ENCODE measurements around the gene RNF40.

DNA sequence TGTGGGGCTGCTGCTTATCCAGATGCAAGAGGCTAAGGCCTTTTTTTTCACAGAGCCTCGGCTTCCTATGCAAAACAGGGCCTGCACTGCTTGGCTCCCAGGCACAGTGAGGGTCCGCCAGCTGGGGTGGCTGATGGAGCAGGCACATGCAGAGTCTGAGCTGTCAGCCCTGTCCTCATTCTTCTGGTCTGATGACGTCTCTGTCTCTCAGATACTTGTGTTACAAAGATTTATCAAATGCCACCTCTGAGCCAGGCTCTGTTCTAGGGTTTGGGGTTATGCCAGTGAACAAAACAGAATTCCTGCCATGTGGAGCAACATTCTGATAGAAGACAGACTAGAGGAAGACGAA, 4.8 kb downstream of the RNF40 start:
- TF ChIP-seq, protein P1, sequence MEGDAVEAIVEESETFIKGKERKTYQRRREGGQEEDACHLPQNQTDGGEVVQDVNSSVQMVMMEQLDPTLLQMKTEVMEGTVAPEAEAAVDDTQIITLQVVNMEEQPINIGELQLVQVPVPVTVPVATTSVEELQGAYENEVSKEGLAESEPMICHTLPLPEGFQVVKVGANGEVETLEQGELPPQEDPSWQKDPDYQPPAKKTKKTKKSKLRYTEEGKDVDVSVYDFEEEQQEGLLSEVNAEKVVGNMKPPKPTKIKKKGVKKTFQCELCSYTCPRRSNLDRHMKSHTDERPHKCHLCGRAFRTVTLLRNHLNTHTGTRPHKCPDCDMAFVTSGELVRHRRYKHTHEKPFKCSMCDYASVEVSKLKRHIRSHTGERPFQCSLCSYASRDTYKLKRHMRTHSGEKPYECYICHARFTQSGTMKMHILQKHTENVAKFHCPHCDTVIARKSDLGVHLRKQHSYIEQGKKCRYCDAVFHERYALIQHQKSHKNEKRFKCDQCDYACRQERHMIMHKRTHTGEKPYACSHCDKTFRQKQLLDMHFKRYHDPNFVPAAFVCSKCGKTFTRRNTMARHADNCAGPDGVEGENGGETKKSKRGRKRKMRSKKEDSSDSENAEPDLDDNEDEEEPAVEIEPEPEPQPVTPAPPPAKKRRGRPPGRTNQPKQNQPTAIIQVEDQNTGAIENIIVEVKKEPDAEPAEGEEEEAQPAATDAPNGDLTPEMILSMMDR (IDR thresholded peaks at IDR 0.05) = no peak
- TF ChIP-seq POLR2A (IDR thresholded peaks at IDR 0.05) = no peak

Data from Peyer's patch (tissue), 4 donors.